WTC11 (cell line): ENCODE data around the gene SHISA6.

ENCODE experiments used
- CREB1 ChIP-seq: sonication (generic); formaldehyde crosslinking; IDR thresholded peaks from 2 replicates; pipeline ENCODE4 v1.8.0; 2023; ENCODE audit warnings: mild to moderate bottlenecking, missing genetic modification reagents
- CTCF ChIP-seq: fragments of 200-600 bp; IDR thresholded peaks from 2 replicates; pipeline ENCODE4 v1.8.0; 2022; ENCODE audit warnings: antibody characterized with exemption
- E2F4 ChIP-seq: sonication (generic); formaldehyde crosslinking; IDR thresholded peaks from 2 replicates; pipeline ENCODE4 v1.8.1; 2022; ENCODE audit warnings: low read depth, mild to moderate bottlenecking, moderate library complexity, missing genetic modification reagents, borderline replicate concordance
- KAT7 ChIP-seq: sonication (generic); formaldehyde crosslinking; IDR thresholded peaks from 2 replicates; pipeline ENCODE4 v1.8.1; 2023; ENCODE audit warnings: missing genetic modification reagents, mild to moderate bottlenecking, borderline replicate concordance
- MAX ChIP-seq: sonication (generic); formaldehyde crosslinking; IDR thresholded peaks from 2 replicates; pipeline ENCODE4 v1.8.0; 2022; ENCODE audit warnings: mild to moderate bottlenecking, missing genetic modification reagents
- NFYB ChIP-seq: sonication (generic); formaldehyde crosslinking; conservative IDR thresholded peaks from 2 replicates; pipeline ENCODE4 v1.8.0; 2022; ENCODE audit warnings: low read depth, missing genetic modification reagents
- NR1H2 ChIP-seq: sonication (generic); formaldehyde crosslinking; IDR thresholded peaks from 2 replicates; pipeline ENCODE4 v1.9.0; 2021; ENCODE audit warnings: mild to moderate bottlenecking, moderate library complexity, missing genetic modification reagents
- NR3C1 ChIP-seq: sonication (generic); formaldehyde crosslinking; conservative IDR thresholded peaks from 2 replicates; pipeline ENCODE4 v1.8.1; 2023; ENCODE audit warnings: low read depth, mild to moderate bottlenecking, missing genetic modification reagents
- ZNF232 ChIP-seq: sonication (generic); formaldehyde crosslinking; IDR thresholded peaks from 2 replicates; pipeline ENCODE4 v1.8.0; 2022; ENCODE audit warnings: mild to moderate bottlenecking, missing genetic modification reagents
- ZNF396 ChIP-seq: fragments of 250-450 bp; sonication (Bioruptor Pico); IDR thresholded peaks from 2 replicates; pipeline ENCODE4 v1.8.0; 2021; ENCODE audit warnings: mild to moderate bottlenecking, moderate library complexity, borderline replicate concordance

GRCh38 chr17:11240041-11240840, 772 bp upstream of the SHISA6 start:
- TF ChIP-seq CREB1 = no peak
- TF ChIP-seq CTCF = no peak
- TF ChIP-seq E2F4 (CRISPR knock-in tag) = no peak
- TF ChIP-seq KAT7 = no peak
- no peak for TF ChIP-seq NR1H2 (CRISPR knock-in tag)
- TF ChIP-seq ZNF232 (CRISPR knock-in tag) = no peak
- no peak for TF ChIP-seq NFYB (CRISPR knock-in tag)
- no peak for TF ChIP-seq MAX
- no peak for TF ChIP-seq NR3C1 (CRISPR knock-in tag)
- no peak for TF ChIP-seq ZNF396 (CRISPR knock-in tag)
